NT2/D1 (cell line): ENCODE results near the gene NEDD9.

Experiments
- DNase-seq: peaks from one replicate; pipeline ENCODE4 v3.0.0-alpha.2; 2011; ENCODE audit warnings: low read depth, low spot score
- H3K27me3 ChIP-seq: 2 replicates; pipeline ENCODE4 v1.6.0; 2011; ENCODE audit warnings: mild to moderate bottlenecking; ENCODE audit not compliant: insufficient read length, insufficient read depth
- H3K36me3 ChIP-seq: 2 replicates; pipeline ENCODE4 v1.6.1; 2011; ENCODE audit warnings: mild to moderate bottlenecking, low read length, mixed read lengths; ENCODE audit not compliant: insufficient read depth, insufficient read length
- H3K4me1 ChIP-seq: 2 replicates; pipeline ENCODE4 v1.5.1; 2011; ENCODE audit not compliant: insufficient read depth, insufficient read length
- H3K4me3 ChIP-seq: 2 replicates; pipeline ENCODE4 v1.5.1; 2011; ENCODE audit warnings: low read depth; ENCODE audit not compliant: insufficient read length
- H3K9ac ChIP-seq: 2 replicates; pipeline ENCODE4 v1.6.0; 2011; ENCODE audit warnings: low read depth; ENCODE audit not compliant: insufficient read length
- H3K9me3 ChIP-seq: 2 replicates; pipeline ENCODE4 v1.5.1; 2011; ENCODE audit warnings: mild to moderate bottlenecking, low read length; ENCODE audit not compliant: insufficient read depth
- SUZ12 ChIP-seq: IDR thresholded peaks from 2 replicates; pipeline ENCODE4 v1.6.1; 2011; ENCODE audit not compliant: insufficient read length, insufficient read depth; ENCODE audit errors: extremely low read depth
- YY1 ChIP-seq: IDR thresholded peaks from 2 replicates; pipeline ENCODE4 v1.6.1; 2011; ENCODE audit not compliant: insufficient read length, insufficient read depth
- ZNF274 ChIP-seq: IDR thresholded peaks from 2 replicates; pipeline ENCODE4 v1.6.1; 2011; ENCODE audit warnings: mild to moderate bottlenecking, low read depth, low read length

Gene NEDD9

GRCh38 chr6:11232770-11233626, 530 bp upstream of the NEDD9 start:
- H3K4me1 ChIP-seq, result peaks cover 2% of the 10 kb centered on the region
- TF ChIP-seq SUZ12 (no peak), ZNF274 (no peak), YY1 (no peak)
- H3K9me3 ChIP-seq, result no peaks in the 10 kb centered on the region
- H3K27me3 ChIP-seq, result no peaks in the 10 kb centered on the region
- H3K4me3 ChIP-seq, result peak overlapping the region; percentile 24
- H3K36me3 ChIP-seq, result no peaks in the 10 kb centered on the region
- DNase-seq, result no peak
- H3K9ac ChIP-seq, result no peak overlapping the region

DNA sequence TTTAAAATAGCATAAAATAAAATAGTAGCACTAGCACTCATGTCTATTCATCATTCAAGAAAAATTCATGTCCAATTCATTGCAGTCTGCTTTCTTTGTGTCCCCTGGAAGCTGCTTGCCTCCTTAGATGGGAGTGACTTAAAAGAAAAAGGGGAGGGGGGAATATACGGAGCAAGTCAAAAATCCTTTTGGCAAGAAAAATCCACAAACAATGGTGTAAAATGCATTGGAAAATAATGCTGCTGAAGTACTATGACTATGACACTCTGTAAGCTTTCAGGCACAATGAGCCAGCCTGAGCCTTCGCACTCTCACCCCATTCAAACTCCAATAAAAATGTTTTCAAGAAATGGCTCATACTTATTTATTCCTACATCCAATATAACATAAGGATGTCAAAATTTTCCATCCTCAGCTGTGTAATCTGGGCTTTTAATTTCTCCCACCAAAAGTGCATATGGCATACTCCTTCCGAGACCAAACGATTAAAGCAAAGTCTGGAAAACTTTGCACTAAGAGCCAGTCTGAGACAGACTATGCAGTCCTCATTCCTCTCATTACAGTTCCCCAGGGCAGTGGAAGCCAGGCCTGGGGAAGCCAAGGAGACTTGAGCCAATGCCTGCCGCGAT, 790 bp downstream of the NEDD9 start:
- DNase-seq, result no peak
- peak overlapping the region; percentile 57 for H3K4me3 ChIP-seq
- TF ChIP-seq SUZ12, result no peak
- TF ChIP-seq ZNF274, result no peak
- TF ChIP-seq YY1, result no peak
- H3K9ac ChIP-seq, result peak overlapping the region; percentile 38
- peaks cover 2% of the 10 kb centered on the region for H3K4me1 ChIP-seq
- no peaks in the 10 kb centered on the region for H3K9me3 ChIP-seq
- H3K36me3 ChIP-seq, result no peaks in the 10 kb centered on the region
- no peaks in the 10 kb centered on the region for H3K27me3 ChIP-seq

DNA sequence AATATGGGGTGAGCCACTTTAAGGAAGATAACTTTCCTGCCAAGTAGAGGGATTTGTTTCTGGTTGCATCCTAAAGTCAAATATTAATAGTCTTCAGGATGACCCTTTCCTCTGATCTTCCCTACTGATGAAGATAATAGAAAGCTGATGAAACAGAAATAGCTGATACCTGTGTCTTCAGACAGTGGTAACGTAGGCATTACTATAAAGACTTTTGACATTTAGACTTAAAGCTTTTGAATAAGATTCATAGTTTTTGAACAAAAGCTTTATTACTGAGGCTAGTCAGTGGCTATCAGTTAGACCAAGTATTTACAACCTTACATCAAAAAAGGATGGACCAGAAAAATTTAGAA, 1.4 kb downstream of the NEDD9 start:
- no peaks in the 10 kb centered on the region for H3K36me3 ChIP-seq
- no peak for TF ChIP-seq ZNF274
- TF ChIP-seq SUZ12, result no peak
- TF ChIP-seq YY1, result no peak
- peaks cover 2% of the 10 kb centered on the region for H3K4me1 ChIP-seq
- H3K9me3 ChIP-seq, result no peaks in the 10 kb centered on the region
- peak overlapping the region; percentile 57 for H3K4me3 ChIP-seq
- H3K9ac ChIP-seq, result peak overlapping the region; percentile 17
- DNase-seq, result no peak
- no peaks in the 10 kb centered on the region for H3K27me3 ChIP-seq

DNA sequence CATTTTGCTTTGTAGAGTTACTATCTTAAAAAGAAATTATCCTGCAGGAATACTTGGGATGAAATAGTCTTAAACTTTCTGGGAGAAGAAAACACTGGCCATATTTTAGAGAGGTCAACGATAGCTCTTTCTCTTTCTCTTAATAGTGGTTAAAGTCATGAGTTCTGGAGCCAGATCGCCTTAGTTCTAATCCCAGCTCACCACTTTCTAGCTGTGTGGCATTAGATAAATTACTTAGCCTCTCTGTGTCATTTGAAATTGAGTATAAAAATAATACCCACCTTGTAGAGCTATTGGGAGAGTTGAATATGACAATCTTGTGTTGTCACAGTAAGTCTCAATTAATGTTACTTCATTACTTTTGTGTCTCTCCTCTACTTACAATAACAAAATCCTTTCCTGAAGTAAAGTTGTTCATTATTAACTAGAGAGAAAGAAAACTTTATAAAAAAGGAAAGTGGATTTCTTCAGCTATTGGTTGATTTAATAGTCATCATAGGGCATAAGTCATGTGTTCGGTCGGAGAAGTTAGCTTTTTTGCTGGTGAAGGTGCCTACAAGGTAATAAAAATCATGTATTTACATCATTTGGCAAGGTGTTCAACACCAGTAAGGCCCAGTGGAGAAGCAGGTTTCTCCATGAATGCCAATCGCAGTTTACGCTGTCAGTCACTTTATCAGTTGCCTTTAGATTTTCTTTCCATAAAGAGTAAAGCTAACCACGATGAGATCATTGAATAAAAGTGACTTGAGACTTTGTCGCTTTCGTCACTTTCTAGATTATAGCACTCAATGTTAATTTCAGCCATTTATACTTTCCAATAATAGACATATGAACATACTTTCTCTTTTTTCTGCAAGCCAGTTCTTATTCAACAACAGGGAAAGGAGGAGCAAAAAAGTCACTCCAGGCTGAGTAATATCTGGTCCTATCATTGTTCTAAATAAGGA, 2.0 kb downstream of the NEDD9 start:
- DNase-seq, result no peak
- Histone ChIP-seq H3K4me3 (no peak overlapping the region), H3K27me3 (no peaks in the 10 kb centered on the region), H3K9ac (no peak overlapping the region), H3K9me3 (no peaks in the 10 kb centered on the region), H3K4me1 (peaks cover 2% of the 10 kb centered on the region), H3K36me3 (no peaks in the 10 kb centered on the region)
- TF ChIP-seq SUZ12, result no peak
- no peak for TF ChIP-seq YY1
- no peak for TF ChIP-seq ZNF274

DNA sequence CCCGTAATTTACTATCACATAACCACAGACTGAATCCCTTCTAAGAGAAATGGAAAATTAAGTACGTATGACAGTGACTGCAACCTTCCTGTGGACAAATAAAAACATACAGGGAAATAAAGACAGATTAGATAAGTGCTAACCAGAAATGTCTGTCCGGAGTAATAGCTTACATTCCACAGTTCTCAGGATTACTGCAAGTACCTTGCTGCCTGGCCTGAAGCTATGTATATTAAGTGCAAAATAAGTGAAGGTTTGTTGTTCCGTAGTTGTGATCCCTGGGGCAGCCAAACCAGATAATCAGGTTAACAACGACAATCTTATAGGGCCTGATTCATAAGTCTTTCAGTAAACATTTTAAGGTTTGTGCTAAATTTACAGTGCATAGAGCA, 2.8 kb downstream of the NEDD9 start:
- H3K9ac ChIP-seq, result no peak overlapping the region
- H3K9me3 ChIP-seq, result no peaks in the 10 kb centered on the region
- H3K4me1 ChIP-seq, result peaks cover 2% of the 10 kb centered on the region
- no peaks in the 10 kb centered on the region for H3K36me3 ChIP-seq
- no peak overlapping the region for H3K4me3 ChIP-seq
- TF ChIP-seq YY1, result no peak
- no peak for TF ChIP-seq SUZ12
- no peak for TF ChIP-seq ZNF274
- no peaks in the 10 kb centered on the region for H3K27me3 ChIP-seq
- DNase-seq, result no peak

- Histone ChIP-seq H3K4me1 (no peaks in the 10 kb centered on the region), H3K36me3 (no peaks in the 10 kb centered on the region), H3K9me3 (no peaks in the 10 kb centered on the region), H3K4me3 (no peak overlapping the region), H3K27me3 (no peaks in the 10 kb centered on the region), H3K9ac (no peak overlapping the region)
- DNase-seq, result no peak
- no peak for TF ChIP-seq YY1
- TF ChIP-seq ZNF274, result no peak
- TF ChIP-seq SUZ12, result no peak
Observed at GRCh38 chr6:11228935-11229654, 3.4 kb downstream of the NEDD9 start.
